Measurements from ENCODE around the gene ANAPC2.
A peak's percentile ranks its signal among the peaks of the same experiment; 100 is the strongest.

The ANAPC2 gene

DNA sequence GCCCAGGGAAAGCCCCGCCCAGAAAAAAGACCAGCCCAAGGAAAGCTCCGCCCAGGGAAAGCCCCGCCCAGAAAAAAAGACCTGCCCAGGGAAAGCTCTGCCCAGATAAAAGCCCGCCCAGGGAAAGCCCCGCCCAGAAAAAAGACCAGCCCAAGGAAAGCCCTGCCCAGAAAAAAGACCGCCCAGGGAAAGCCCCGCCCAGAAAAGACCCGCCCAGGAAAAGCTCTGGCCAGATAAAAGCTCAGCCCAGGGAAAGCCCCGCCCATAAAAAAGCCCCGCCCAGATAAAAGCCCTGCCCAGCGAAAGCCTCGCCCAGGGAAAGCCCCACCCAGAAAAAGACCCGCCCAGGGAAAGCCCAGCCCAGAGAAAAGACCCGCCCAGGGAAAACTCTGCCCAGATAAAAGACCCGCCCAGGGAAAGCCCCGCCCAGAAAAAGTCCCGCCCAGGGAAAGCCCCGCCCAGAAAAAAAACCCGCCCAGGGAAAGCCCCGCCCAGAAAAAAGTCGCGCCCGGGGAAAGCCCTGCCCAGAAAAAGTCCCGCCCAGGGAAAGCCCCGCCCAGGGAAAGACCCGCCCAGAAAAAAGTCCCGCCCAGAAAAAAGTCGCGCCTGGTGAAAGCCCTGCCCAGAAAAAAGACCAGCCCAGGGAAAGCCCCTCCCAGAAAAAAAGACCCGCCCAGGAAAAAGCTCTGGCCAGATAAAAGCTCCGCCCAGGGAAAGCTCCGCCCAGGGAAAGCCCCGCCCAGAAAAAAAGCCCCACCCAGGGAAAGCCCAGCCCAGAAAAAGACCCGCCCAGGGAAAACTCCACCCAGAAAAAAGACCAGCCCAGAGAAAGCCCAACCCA lies 37.5 kb downstream of the ANAPC2 start:
- peak; percentile 29 for DNase-seq (ENCODE audit: low read depth)
- TF ChIP-seq, protein P1, sequence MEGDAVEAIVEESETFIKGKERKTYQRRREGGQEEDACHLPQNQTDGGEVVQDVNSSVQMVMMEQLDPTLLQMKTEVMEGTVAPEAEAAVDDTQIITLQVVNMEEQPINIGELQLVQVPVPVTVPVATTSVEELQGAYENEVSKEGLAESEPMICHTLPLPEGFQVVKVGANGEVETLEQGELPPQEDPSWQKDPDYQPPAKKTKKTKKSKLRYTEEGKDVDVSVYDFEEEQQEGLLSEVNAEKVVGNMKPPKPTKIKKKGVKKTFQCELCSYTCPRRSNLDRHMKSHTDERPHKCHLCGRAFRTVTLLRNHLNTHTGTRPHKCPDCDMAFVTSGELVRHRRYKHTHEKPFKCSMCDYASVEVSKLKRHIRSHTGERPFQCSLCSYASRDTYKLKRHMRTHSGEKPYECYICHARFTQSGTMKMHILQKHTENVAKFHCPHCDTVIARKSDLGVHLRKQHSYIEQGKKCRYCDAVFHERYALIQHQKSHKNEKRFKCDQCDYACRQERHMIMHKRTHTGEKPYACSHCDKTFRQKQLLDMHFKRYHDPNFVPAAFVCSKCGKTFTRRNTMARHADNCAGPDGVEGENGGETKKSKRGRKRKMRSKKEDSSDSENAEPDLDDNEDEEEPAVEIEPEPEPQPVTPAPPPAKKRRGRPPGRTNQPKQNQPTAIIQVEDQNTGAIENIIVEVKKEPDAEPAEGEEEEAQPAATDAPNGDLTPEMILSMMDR (IDR thresholded peaks at IDR 0.05; ENCODE audit: low read length, missing control alignments), result no peak

DNA sequence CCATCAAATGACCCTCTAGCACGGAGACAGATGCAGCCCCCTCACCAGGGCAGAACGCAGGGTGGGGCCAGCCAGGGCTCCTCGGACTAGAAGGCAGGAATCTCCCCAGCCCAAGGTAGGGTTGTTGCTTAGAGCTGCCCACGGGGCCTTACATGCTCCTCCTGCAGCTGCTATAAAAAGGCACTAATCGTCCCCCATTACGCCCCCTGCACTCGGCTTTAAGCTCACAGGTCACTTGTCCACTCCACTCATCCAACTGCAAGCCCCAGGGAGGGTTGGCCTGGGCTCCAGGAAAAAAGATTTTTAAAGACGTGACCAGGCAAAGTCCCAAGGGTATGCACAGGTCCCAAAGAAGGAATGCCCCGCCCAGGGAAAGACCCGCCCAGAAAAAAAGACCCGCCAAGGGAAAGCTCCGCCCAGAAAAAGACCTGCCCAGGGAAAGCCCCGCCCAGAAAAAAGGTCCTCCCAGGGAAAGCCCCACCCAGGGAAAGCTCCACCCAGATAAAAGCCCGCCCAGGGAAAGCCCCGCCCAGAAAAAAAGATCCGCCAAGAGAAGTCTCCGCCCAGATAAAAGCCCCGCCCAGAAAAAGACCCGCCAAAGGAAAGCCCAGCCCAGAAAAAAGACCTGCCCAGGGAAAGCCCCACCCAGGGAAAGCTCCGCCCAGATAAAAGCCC lies 38.3 kb downstream of the ANAPC2 start:
- DNase-seq (ENCODE audit: low read depth), result no peak
- H3K4me3 ChIP-seq (replicated peaks; ENCODE audit: low read depth, low read length), result no peak overlapping the region
- TF ChIP-seq, protein P1 (IDR thresholded peaks at IDR 0.05; ENCODE audit: low read length, missing control alignments), result no peak

More for the DNA sequence above, 37.5 kb downstream of the ANAPC2 start:
- H3K4me3 ChIP-seq (replicated peaks; ENCODE audit: low read depth, low read length), result no peak overlapping the region

DNA sequence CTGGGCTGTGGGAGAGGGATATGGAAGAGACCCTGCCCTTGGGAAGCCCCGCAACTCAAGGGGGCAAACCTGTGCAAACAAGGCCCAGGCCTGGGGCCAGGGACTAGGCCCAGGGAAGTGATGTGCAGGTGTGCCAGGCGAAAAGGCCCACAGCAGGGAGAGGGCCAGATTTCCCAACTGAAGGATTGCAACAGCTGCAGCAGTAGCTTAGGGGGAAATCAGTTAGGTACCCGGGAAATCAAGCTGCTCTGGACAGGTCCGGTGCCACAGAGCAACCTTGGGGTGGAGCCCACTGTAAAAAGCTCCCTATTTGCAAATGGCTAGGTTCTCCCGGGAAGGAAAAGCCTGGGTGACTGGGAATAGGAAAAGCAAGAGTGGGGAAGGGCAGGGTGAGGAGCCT lies 39.0 kb downstream of the ANAPC2 start:
- TF ChIP-seq, protein P1 (IDR thresholded peaks at IDR 0.05; ENCODE audit: low read length, missing control alignments), result no peak
- DNase-seq (ENCODE audit: low read depth), result no peak
- H3K4me3 ChIP-seq (replicated peaks; ENCODE audit: low read depth, low read length), result no peak overlapping the region

DNA sequence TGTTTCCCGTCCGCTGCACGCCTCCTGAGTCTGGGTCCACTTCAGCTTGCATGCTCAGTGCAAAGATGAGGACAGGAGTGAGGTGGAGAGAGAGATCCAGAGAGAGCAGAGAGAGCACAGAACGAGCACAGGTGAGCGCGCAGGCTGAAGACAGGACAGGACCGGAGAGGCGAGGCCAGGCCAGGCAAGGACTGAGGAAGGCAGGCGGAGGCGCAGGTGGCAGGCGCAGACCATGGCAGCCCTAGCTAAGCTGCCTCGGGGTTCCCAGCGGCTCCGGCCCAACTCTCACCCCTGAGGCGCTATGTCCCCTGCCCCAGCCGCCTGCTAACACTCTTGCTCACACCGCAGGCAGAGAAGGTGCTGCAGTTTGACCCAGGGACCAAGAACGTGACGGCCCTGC lies 39.7 kb downstream of the ANAPC2 start:
- H3K4me3 ChIP-seq (replicated peaks; ENCODE audit: low read depth, low read length), result no peak overlapping the region
- TF ChIP-seq, protein P1 (IDR thresholded peaks at IDR 0.05; ENCODE audit: low read length, missing control alignments), result no peak
- no peak for DNase-seq (ENCODE audit: low read depth)

DNA sequence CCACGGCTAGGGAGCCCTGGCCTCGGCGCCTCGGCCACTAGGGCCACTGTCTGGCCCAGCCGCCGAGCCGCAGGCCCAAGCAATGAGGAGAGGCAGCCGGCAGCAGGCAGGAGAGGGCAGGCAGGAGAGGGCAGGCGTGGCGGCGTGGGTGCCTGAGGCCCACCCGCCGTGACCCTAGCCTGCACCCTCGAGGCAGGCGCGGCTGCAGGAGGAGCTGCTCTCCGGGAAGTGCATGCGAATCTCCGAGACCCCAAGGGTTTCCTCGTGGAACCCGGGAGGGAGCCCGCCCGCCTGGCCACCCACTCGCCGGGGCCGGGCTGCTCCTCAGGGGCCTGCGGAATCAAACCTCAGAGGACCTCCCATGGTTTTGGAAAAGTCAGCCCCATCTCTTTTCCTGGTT lies 40.1 kb downstream of the ANAPC2 start:
- TF ChIP-seq, protein P1 (IDR thresholded peaks at IDR 0.05; ENCODE audit: low read length, missing control alignments), result no peak
- DNase-seq (ENCODE audit: low read depth), result no peak
- no peak overlapping the region for H3K4me3 ChIP-seq (replicated peaks; ENCODE audit: low read depth, low read length)

DNA sequence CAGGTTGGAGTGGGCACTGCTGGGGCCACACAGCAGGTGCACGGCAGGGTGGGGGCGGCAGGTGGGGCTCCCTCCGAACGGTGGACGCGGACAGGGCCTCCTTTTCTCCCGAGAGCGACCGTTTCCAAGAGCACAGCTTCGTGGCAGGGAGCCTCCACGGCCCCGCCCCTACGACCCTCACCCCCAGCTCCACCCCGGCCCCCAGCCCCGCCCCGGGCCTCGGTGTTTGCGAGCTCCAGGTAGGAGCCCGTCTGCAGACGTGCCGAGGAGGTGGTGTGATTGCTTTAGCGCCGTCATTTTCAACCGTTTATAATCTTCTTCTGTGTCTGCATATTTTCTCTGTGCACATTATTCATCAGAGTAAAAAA lies 40.6 kb downstream of the ANAPC2 start:
- DNase-seq (ENCODE audit: low read depth), result no peak
- no peak overlapping the region for H3K4me3 ChIP-seq (replicated peaks; ENCODE audit: low read depth, low read length)
- TF ChIP-seq, protein P1 (IDR thresholded peaks at IDR 0.05; ENCODE audit: low read length, missing control alignments), result no peak
